ENCODE results near the gene P2RY6.

P2RY6 gene

DNA sequence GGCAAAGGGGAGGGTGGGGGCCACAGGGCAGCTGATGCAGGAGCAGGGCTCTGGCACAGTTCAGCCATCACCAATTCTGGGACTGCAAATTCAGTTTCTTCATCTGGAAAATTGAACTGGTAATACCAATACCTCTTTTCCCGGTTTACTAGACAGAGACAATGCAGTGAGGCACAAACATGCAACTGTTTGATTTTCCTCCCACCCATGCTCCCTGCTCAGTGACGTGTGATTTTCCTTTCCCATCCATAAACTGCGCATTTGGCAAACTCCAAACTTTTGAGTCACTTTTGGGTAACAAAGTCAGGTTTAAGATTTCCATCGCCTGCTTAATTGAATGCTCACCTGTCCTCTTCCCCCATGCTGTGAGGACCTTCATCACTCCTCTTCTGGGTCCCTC is 30.8 kb upstream of the P2RY6 start:
- ChIA-PET CTCF (interaction anchor here (1.1 kb wide), 1 partner anchor 536 kb away, joined by 3 read pairs; no protein-coding TSS in a partner anchor), POLR2A (no interaction called here)
- TF ChIP-seq ELF4 (IDR thresholded peaks at IDR 0.05) = no peak
- TF ChIP-seq FOXK2 (IDR thresholded peaks at IDR 0.05) = no peak
- no peak for TF ChIP-seq CTBP1 (IDR thresholded peaks at IDR 0.05; ENCODE audit: borderline replicate concordance)
- TF ChIP-seq SUZ12 (IDR thresholded peaks at IDR 0.05) = no peak
- TF ChIP-seq FOXM1 (IDR thresholded peaks at IDR 0.05; ENCODE audit: borderline replicate concordance) = no peak
- TF ChIP-seq ZNF384 (IDR thresholded peaks at IDR 0.05) = no peak
- no peak for TF ChIP-seq TARDBP (IDR thresholded peaks at IDR 0.05)
- no peak for TF ChIP-seq SP1 (IDR thresholded peaks at IDR 0.05)
- no peak for TF ChIP-seq ARNT (IDR thresholded peaks at IDR 0.05)
- no peak for TF ChIP-seq HDGF (IDR thresholded peaks at IDR 0.05; ENCODE audit: borderline replicate concordance)
- no peak for TF ChIP-seq L3MBTL2 (conservative IDR thresholded peaks at IDR 0.05)
- TF ChIP-seq, protein P1, sequence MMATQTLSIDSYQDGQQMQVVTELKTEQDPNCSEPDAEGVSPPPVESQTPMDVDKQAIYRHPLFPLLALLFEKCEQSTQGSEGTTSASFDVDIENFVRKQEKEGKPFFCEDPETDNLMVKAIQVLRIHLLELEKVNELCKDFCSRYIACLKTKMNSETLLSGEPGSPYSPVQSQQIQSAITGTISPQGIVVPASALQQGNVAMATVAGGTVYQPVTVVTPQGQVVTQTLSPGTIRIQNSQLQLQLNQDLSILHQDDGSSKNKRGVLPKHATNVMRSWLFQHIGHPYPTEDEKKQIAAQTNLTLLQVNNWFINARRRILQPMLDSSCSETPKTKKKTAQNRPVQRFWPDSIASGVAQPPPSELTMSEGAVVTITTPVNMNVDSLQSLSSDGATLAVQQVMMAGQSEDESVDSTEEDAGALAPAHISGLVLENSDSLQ (IDR thresholded peaks at IDR 0.05) = no peak
- no peak for TF ChIP-seq LEF1 (IDR thresholded peaks at IDR 0.05; ENCODE audit: borderline replicate concordance)
- TF ChIP-seq FOXA1 (IDR thresholded peaks at IDR 0.05) = no peak
- no peak for TF ChIP-seq BHLHE40 (IDR thresholded peaks at IDR 0.05; ENCODE audit: borderline replicate concordance)
- TF ChIP-seq NFRKB (IDR thresholded peaks at IDR 0.05) = no peak
- DNase-seq (ENCODE audit: extremely low spot score) = no peak

DNA sequence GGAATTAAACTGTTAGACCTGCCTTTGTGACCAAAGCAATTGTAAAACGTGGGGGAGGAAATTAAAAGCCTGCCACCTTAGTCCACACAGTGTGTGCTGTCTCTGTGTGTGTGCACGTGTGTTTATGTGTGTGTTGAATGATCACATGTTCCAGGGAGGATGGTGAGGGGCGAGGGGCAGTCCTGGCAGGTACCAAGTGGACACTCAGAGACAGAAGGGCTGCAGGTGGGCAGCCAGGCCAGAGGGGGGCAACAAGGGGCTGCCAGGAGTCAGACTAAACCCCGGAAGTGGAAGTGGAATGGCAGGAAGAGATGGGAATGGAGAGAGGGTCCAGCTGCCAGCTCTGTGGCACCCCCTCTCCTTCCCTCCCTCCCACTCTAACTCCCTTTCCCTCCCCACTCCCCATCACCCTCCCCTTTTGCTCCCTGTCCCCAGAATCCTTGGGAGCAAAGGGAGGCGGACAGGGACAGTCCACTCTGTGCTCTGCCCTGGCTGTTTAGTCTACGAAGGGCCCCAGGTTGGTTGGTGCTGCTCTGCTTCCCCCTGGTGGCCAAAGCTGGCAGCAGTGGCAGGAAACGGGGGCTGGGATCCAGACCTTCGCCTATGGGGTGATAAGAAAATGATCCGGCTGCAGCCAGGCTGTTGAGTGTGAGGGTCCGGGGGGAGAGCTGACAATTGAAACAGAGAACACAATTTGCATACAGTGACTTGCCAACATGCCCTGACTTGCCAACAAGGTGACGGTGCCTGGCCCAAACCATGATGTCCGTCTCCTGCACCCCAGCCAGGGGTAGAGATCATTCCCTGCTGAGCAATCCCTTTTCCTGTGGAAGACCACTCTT is 29.7 kb upstream of the P2RY6 start:
- DNase-seq (ENCODE audit: extremely low spot score) = peak; percentile 73
- TF ChIP-seq, protein P1 (IDR thresholded peaks at IDR 0.05) = no peak
- TF ChIP-seq BHLHE40 (IDR thresholded peaks at IDR 0.05; ENCODE audit: borderline replicate concordance) = no peak
- TF ChIP-seq NFRKB (IDR thresholded peaks at IDR 0.05) = no peak
- TF ChIP-seq HDGF (IDR thresholded peaks at IDR 0.05; ENCODE audit: borderline replicate concordance) = no peak
- TF ChIP-seq ELF4 (IDR thresholded peaks at IDR 0.05) = peak; percentile 55
- TF ChIP-seq FOXM1 (IDR thresholded peaks at IDR 0.05; ENCODE audit: borderline replicate concordance) = no peak
- POLR2A ChIA-PET = interaction anchor here (0.8 kb wide), 1 partner anchor 430 kb away, joined by 3 read pairs; no protein-coding TSS in a partner anchor
- CTCF ChIA-PET = interaction anchor here (0.5 to 1.6 kb wide), 8 partner anchors 9 to 537 kb away, joined by 3 to 4 read pairs (median 3); no protein-coding TSS in a partner anchor

DNA sequence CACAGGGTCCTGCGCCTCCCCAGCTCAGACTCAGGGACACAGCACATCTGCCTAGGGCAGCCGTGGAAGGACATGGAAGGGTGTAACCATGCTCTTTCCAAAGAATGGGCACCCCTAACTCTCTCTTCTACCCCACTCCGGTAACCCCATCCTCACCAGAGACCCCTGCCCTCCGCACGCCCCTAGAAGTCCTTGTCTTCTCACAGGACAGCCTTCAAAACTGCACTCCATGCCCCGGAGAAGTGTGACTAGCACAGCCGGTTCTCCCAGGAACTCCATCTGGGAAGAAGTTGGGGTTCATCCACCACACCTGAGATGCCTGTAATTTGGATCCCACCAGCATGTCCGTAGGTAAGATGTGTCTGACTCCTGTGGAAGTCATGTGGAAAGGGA is 29.0 kb upstream of the P2RY6 start:
- ChIA-PET POLR2A (no interaction called here), CTCF (interaction anchor here (1.1 to 1.6 kb wide), 4 partner anchors 10 to 48 kb away, joined by 3 to 4 read pairs (median 3); no protein-coding TSS in a partner anchor)
- no peak for DNase-seq (ENCODE audit: extremely low spot score)
- TF ChIP-seq LEF1 (IDR thresholded peaks at IDR 0.05; ENCODE audit: borderline replicate concordance) = no peak
- no peak for TF ChIP-seq L3MBTL2 (conservative IDR thresholded peaks at IDR 0.05)
- TF ChIP-seq ELF4 (IDR thresholded peaks at IDR 0.05) = no peak
- no peak for TF ChIP-seq FOXK2 (IDR thresholded peaks at IDR 0.05)
- no peak for TF ChIP-seq CTBP1 (IDR thresholded peaks at IDR 0.05; ENCODE audit: borderline replicate concordance)
- TF ChIP-seq BHLHE40 (IDR thresholded peaks at IDR 0.05; ENCODE audit: borderline replicate concordance) = no peak
- no peak for TF ChIP-seq ARNT (IDR thresholded peaks at IDR 0.05)
- TF ChIP-seq FOXM1 (IDR thresholded peaks at IDR 0.05; ENCODE audit: borderline replicate concordance) = no peak
- no peak for TF ChIP-seq SUZ12 (IDR thresholded peaks at IDR 0.05)
- no peak for TF ChIP-seq ZNF384 (IDR thresholded peaks at IDR 0.05)
- TF ChIP-seq NFRKB (IDR thresholded peaks at IDR 0.05) = no peak
- no peak for TF ChIP-seq HDGF (IDR thresholded peaks at IDR 0.05; ENCODE audit: borderline replicate concordance)
- no peak for TF ChIP-seq FOXA1 (IDR thresholded peaks at IDR 0.05)
- TF ChIP-seq, protein P1 (IDR thresholded peaks at IDR 0.05) = no peak
- no peak for TF ChIP-seq TARDBP (IDR thresholded peaks at IDR 0.05)

DNA sequence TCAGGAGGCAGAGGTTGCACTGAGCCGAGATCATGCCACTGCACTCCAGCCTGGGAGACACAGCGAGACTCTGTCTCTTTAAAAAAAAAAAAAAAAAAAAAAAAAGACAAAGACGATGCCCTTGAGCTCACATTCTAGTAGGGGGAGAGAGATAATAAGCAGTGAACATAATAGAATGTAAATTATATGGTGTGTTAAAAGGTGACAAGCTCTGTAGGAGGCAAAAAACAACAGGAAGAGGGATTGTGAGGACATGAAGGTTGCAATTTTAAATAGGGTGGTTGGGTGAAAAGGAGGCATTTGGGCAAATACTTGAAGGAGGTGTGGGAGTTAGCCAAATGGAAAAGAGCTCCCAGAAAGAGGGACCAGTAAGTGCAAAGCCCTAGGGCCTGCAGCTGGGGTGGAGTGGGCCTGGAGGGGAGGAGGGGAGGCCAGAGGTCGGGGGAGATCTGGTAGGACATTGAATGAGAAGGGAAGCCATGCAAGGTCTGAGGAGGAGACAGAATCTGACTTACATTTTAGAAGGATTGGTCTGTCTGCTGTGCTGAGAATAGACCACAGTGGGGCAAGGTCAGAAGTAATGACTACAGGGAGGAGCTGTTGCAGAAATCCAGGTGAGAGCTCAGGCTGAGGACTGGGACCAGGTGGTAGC is 27.4 kb upstream of the P2RY6 start:
- DNase-seq (ENCODE audit: extremely low spot score) = no peak
- ChIA-PET POLR2A (no interaction called here), CTCF (interaction anchor here (0.7 to 1.3 kb wide), 5 partner anchors 8 to 90 kb away, joined by 3 to 7 read pairs (median 4); no protein-coding TSS in a partner anchor)
- TF ChIP-seq FOXM1 (IDR thresholded peaks at IDR 0.05; ENCODE audit: borderline replicate concordance) = no peak

DNA sequence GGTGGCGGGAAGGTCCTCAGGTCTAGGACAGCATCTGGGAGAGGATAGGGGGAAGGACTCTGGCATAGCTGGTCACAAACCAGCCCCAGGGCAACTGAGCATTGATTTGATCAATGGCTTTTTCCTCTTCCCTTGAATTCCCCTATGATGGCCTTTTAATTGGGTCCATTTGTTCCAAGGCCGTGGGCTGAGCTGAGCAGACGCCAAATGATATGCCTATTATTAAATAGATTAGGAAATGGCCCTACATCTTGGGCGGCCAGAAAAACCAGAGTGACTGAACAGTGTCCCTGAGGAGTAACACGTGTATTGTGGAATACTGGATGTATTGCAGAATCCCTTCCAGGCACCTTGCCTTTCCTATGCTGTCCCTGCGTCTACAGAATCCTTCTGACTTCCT is 26.7 kb upstream of the P2RY6 start:
- CTCF ChIA-PET = interaction anchor here (1.1 to 1.3 kb wide), 2 partner anchors 8 to 43 kb away, joined by 3 to 7 read pairs; no protein-coding TSS in a partner anchor
- DNase-seq (ENCODE audit: extremely low spot score) = no peak
- TF ChIP-seq TARDBP (IDR thresholded peaks at IDR 0.05) = no peak
- POLR2A ChIA-PET = no interaction called here

DNA sequence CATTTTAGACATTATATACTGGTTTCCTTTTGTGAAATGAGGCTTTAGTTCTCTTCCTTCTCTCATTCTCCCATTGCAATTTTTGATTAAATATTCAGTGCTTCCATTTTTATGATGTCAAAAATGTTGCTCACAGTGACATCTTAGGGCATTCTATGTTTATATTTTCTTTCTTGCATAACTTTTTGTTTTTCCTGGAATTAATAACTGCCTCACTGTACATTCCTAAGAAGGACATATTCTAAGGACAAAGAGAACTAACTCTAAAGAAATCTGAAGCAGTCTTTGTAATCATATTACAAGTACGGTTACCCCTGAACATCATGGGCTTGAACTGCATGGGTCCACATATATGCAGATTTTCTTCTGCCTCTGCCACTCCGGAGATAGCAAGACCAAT is 25.8 kb upstream of the P2RY6 start:
- CTCF ChIA-PET = no interaction called here
- DNase-seq (ENCODE audit: extremely low spot score) = no peak
- TF ChIP-seq BHLHE40 (IDR thresholded peaks at IDR 0.05; ENCODE audit: borderline replicate concordance) (no peak), HDGF (IDR thresholded peaks at IDR 0.05; ENCODE audit: borderline replicate concordance) (no peak), FOXM1 (IDR thresholded peaks at IDR 0.05; ENCODE audit: borderline replicate concordance) (no peak), LEF1 (IDR thresholded peaks at IDR 0.05; ENCODE audit: borderline replicate concordance) (no peak), ELF4 (IDR thresholded peaks at IDR 0.05) (no peak), FOXK2 (IDR thresholded peaks at IDR 0.05) (no peak), SUZ12 (IDR thresholded peaks at IDR 0.05) (no peak), CTBP1 (IDR thresholded peaks at IDR 0.05; ENCODE audit: borderline replicate concordance) (no peak), TARDBP (IDR thresholded peaks at IDR 0.05) (no peak)
- POLR2A ChIA-PET = interaction anchor here (0.6 kb wide), 2 partner anchors 129 to 369 kb away, joined by 3 read pairs; no protein-coding TSS in a partner anchor

Measured in HEK293T (cell line).